K562 (cell line): Measurements from ENCODE around the gene DAAM1.

ENCODE experiments used
- CTCF ChIP-seq, 3 experiments: IDR thresholded peaks in 2 of 3; conservative IDR thresholded peaks in 1 of 3; 2 replicates each; pipeline ENCODE4 v1.5.1; 2011 to 2012; ENCODE audit warnings: low read length in 3 of 3, mild to moderate bottlenecking in 3 of 3, control low read depth in 2 of 3, improper control_type of control experiment in 1 of 3, inconsistent platforms in 1 of 3, low read depth in 1 of 3, mixed read lengths in 1 of 3, moderate library complexity in 1 of 3; ENCODE audit not compliant: insufficient read depth in 2 of 3
- ETV6 ChIP-seq, 3 experiments: fragments of 150-350 bp in 1 of 3; sonication (generic) in 1 of 3; formaldehyde crosslinking in 1 of 3; IDR thresholded peaks; 2 replicates each; pipeline versions ENCODE4 v1.6.1 to v1.8.0; 2014 to 2022; ENCODE audit warnings: borderline replicate concordance in 2 of 3, low read depth in 2 of 3, antibody characterized with exemption in 1 of 3, low read length in 1 of 3, mild to moderate bottlenecking in 1 of 3, missing genetic modification reagents in 1 of 3
- GATAD2B ChIP-seq: fragments of 450-650 bp; IDR thresholded peaks from 2 replicates; pipeline ENCODE4 v1.6.1; 2017; ENCODE audit warnings: mild to moderate bottlenecking, borderline replicate concordance
- MBD1 ChIP-seq: fragments of 250-450 bp; sonication (Bioruptor Pico); IDR thresholded peaks from 2 replicates; pipeline ENCODE4 v1.8.0; 2022; ENCODE audit warnings: inconsistent platforms
- OTX1 ChIP-seq: fragments of 450-650 bp; formaldehyde crosslinking; IDR thresholded peaks from 2 replicates; pipeline ENCODE4 v1.4.0; 2022; ENCODE audit warnings: mild to moderate bottlenecking
- POLR2A ChIP-seq: fragments of 450-650 bp; conservative IDR thresholded peaks from 2 replicates; pipeline ENCODE4 v1.6.1; 2016
- POLR2AphosphoS5 ChIP-seq: IDR thresholded peaks from 2 replicates; pipeline ENCODE4 v1.6.1; 2011; ENCODE audit warnings: mild to moderate bottlenecking, low read depth, low read length, moderate library complexity; ENCODE audit not compliant: control insufficient read depth, insufficient read depth
- POLR3A ChIP-seq: IDR thresholded peaks from 2 replicates; pipeline ENCODE4 v1.6.1; 2011; ENCODE audit warnings: borderline replicate concordance, mild to moderate bottlenecking, moderate library complexity; ENCODE audit not compliant: insufficient read length, insufficient read depth; ENCODE audit errors: extremely low read depth
- POU5F1 ChIP-seq: fragments of 150-350 bp; IDR thresholded peaks from 2 replicates; pipeline ENCODE4 v1.6.1; 2014; ENCODE audit warnings: borderline replicate concordance, low read length, low read depth, mild to moderate bottlenecking; ENCODE audit not compliant: partially characterized antibody
- PRDM10 ChIP-seq: fragments of 450-650 bp; IDR thresholded peaks from 2 replicates; pipeline ENCODE4 v1.6.1; 2018; ENCODE audit not compliant: partially characterized antibody
- SMAD1 ChIP-seq: fragments of 150-350 bp; IDR thresholded peaks from 2 replicates; pipeline ENCODE4 v1.6.1; 2014; ENCODE audit warnings: low read length, low read depth; ENCODE audit not compliant: partially characterized antibody
- ZBTB33 ChIP-seq: sonication (generic); formaldehyde crosslinking; IDR thresholded peaks from 2 replicates; pipeline ENCODE4 v1.8.1; 2023; ENCODE audit warnings: mild to moderate bottlenecking, missing genetic modification reagents
- ZNF146 ChIP-seq: IDR thresholded peaks from one replicate; pipeline ENCODE4 v1.6.1; 2018; ENCODE audit warnings: missing compliant biosample characterization; ENCODE audit not compliant: unreplicated experiment

- TF ChIP-seq POLR2A (no peak), POLR2AphosphoS5 (no peak), POLR3A (no peak), OTX1 (CRISPR knock-in tag) (no peak), MBD1 (CRISPR knock-in tag) (no peak), CTCF (IDR thresholded peaks at IDR 0.05 in 2 of 3, conservative IDR thresholded peaks at IDR 0.05 in 1 of 3; ENCODE audit: insufficient read depth in 2 of 3, low read depth in 1 of 3, low read length in 3 of 3) (no peak), PRDM10 (no peak), SMAD1 (no peak), ZNF146 (CRISPR knock-in tag) (no peak), ETV6 (IDR thresholded peaks at IDR 0.05; ENCODE audit: borderline replicate concordance in 1 of 2, low read depth in 2 of 2, low read length in 1 of 2) (no peak), ETV6 (CRISPR knock-in tag; IDR thresholded peaks at IDR 0.05; ENCODE audit: borderline replicate concordance) (no peak), POU5F1 (no peak), GATAD2B (no peak), ZBTB33 (CRISPR knock-in tag) (no peak)
Observed at GRCh38 chr14:59217011-59217410, 28.5 kb downstream of the DAAM1 start.
